NCI-H146 (cell line): ENCODE data around the gene PEX11B.

Experiments used
- DNase-seq: peaks from one replicate; lab custom pipeline; 2025; lab: John Stamatoyannopoulos, UW

PEX11B gene, protein sequence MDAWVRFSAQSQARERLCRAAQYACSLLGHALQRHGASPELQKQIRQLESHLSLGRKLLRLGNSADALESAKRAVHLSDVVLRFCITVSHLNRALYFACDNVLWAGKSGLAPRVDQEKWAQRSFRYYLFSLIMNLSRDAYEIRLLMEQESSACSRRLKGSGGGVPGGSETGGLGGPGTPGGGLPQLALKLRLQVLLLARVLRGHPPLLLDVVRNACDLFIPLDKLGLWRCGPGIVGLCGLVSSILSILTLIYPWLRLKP

DNA sequence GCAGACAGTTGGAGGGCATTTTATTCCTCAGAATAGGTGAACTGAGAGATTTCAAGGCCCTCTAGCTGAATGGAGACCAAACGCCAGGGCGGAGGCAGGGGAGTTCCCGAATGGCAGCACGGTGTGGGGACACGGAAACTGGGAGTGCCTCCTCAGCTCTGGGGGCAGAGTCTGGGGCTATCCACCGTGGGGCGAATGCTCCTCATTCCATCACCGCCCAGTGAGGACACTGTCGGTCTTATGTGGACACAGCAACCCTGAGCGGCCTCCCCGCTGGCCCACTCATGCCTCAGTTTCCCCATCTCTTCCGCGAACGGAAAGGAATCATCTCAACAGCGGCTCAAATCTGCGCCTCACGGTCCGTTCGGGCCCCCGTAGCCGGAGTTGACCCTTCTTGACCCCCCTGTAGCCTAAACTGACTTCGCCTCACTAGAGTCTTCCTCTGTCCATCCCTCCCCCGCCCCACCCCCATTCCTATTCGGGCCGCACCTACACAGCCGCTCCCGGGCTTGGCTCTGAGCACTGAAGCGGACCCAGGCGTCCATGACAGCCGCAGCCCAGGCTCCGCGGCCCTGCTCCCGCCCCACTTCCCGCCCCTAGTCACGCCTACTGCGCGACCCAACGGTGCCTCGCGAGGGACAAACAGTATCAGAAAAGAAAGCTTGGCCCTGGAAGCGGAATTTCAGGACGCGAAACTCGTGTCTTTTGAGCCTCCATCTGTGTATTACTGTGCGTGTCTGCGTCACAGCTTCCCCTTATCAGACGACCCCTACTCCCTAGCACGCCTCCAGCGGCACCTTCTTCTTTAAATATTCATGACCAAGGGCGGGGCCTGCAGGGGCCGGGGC, at the start of gene PEX11B:
PEX11B (minus strand) TSS at position 574 of the 848 bp plus-strand sequence; CDS start at position 545, 29 bp downstream.
- DNase-seq = peak; percentile 90

DNA sequence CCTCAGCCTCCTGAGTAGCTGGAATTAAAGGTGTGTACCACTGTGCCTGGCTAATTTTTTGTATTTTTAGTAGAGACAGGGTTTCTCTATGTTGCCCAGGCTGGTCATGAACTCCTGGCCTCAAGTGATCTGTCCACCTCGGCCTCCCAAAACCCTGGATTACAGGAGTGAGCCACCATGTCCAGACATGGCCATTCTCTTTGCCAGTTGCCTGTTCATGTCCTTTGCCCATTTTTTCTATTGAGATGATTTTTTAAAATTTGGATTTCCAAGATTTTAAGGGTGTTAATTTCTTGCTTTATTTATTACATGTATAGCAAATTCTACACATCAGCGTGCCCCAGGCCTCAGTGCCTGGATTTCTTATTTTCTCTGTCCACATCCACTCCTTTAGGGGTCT, 48.8 kb upstream of the PEX11B start:
- DNase-seq = no peak

DNA sequence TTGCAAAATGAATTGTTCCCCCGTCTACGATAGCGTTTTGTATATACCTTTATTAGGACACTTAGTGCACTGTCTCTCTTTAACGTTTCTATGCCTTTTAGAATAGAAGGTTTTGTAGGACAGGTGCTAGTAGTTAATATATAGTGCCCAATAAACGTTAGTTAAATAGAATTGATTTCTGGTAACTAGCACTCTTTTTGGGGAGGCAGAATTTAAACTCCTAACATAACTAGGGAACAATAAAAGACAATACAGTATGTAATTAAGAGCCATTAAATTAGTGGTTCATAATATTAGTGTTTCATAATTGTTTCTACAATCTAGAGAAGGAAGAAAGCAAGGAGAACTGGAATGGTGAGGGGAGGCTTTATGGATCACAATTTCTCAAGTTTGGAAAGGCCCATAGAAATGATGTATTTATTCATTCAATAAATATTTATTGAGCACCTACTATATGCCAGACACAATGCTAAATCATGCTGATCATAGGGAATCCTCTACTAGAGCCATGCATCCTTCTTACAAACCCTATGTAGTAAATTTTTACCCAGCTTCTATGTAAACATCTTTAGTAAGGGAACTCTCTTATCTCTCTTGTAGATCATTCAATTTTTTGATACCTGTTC, 46.7 kb upstream of the PEX11B start:
- no peak for DNase-seq

DNA sequence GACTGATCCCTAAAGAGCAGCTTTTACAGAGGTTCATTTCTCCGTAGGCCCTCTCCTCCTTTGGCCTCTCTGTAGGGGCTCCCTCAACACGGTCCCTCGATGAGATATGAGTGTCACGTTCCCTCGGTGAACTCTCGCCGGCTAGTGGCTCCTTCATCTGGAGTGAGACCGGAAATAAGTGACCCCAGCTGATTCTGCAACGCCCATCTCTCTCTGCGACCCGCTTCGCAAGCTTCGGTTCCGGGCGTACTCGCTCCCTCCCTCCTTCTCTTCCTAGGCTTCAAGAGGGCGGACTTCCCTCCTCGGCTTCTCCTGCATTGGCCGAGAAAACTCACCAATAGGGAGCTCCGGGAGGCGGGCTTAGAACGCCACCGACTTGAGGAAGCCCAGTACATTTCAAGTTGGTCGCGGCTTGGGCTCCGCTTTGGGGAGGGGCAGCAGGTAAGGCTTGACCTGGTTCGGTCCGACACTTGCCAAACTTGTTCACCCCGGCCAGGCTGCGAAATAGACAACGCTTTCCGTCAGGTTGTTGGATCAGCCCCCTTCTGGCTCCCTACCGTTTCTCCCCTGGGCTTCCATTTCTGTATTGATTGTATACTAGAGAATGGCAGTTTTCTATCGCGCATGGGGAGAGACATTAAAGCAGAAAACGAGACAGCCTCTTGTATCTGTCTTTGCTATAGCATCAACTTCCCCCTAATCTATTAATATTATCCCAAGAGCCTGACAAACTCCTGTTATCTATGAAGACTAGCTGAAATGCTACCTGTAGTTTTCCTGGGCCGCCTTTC, 46.0 kb upstream of the PEX11B start, which contains the start of the genes ANKRD34A and POLR3GL:
ANKRD34A (minus strand) TSS at position 248 of the 791 bp plus-strand sequence. CDS start 2,816 bp downstream, outside the sequence.
POLR3GL (plus strand) TSS at position 363 of the 791 bp plus-strand sequence. CDS start 10,176 bp downstream, outside the sequence.
- DNase-seq = peak; percentile 96

DNA sequence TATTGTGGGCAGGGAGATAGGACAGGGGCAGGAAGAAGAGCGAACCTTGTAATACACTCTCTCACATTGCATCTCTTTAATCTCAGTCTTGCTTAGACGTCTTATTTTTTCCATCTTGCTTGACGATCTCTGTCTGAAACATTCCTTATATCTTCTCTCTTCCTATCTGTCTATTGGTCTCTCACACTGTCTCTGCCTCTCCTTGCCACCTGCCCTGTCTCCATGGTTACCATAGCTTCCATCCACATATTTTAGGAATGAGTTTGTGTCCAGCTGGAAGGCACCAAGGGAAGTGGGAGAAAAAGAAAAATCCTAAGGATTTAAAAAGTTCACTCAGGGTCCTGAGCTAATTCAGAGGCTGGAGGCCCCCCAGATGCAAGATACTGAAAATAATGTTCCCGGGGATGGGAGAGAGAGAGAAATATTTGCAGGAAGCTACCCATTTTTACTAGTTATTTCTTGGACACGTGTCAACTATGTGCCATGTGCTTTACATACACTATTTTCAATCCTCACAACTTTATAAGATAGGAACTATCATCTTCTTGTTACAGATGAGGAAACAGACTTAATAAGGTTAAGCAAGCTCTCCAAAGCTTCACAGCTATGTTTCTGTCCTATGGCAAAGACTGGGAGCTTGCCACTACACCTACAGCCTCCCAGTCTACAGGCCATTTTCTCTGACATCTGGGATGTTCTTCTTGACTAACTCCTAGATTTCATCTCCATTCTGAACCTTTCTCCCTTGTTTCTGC, 44.9 kb upstream of the PEX11B start:
- peak; percentile 41 for DNase-seq

DNA sequence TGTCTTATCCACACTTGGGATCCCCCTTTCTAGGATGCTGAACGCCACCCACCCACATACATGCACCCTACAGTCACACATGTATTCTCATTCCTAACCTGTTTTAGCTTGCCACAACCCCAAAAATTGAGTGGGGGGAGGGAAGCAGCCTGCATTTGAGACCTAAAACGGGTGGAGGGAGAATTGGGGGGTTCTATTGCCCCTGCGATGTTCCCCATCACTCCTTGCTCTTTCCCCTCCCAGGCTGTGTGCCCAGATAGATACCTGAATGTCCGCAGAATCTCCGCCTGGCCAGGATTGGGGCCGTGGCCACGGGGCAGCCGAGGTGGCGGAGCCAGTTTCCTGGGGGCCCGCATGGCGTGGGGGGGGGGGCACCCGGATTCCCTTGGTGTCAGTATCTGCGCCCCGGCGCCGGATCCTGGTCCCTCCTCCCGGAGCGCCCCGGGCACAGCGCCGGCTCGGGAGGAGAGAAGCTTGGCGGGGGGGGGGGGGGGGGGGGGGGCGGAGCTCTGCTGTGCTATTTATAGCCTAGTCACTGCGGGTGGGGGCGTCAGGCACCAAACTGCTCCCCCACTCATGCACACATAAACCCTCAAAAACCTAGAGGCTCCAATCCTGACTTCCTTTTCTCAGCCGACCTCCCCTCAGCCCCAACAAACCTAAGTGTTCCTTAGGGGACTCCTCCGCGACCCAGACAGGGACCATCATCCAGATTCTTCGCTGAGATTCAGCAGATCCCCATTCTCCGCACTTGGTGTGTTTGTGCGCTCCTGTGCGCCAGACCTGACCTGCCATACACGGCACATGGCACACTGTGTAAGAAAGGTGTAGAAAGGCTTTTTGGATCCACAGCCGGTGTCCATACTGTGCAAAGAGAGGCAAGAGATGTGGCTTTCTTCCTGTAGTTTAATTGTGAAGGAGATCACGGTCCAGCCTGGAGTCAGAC, 43.9 kb upstream of the PEX11B start:
- DNase-seq = peak; percentile 19

DNA sequence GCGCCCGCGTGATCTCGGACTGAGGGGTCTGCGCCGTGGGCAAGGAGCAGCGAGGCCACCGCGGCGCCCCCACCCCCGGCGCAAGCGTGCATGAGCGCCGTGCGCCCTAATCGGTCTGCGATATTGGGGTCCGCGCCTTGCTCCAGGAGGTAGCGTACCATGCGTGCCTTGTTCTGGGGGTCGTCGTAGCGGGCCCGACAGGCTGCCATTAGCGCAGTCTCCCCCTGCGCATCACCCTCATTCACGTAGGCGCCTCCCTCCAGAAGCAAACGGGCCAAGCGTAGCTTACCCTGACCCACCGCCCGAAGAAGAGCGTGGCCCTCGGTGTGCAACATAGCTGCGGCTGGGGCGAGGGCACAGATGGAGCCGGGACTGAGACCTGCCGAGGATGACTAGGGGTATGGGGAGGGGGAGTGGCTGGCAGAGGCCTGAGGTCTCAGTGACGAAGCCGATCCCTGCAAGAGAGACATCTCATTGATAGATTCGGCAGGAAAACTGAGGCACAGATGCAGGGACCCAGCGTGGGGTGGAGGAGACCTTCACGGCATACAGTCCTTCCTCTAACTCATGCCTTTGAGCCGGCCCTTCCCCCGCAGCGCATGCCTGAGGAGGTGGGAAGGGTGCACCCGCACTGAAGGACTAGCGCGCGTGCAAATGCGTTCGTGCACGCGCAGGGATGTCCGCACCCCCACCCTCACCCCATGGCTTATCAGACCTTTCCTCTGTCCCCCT, 43.1 kb upstream of the PEX11B start:
- DNase-seq = peak; percentile 39

DNA sequence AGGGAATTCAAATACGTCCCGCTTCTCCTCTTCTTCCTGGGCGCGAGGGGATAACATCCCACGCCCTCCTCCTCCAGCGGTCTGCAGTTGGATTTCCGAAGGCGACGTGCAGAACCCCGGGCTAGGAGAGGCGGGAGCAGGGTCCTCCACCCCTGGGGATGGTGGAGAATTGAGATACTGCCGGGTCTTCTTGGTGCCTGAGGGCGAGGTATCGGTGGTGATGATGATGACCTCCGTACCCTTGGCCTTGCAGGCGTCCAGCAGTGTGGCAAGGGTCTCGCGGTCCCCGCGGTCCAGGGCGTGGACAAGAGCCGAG, 42.5 kb upstream of the PEX11B start:
- peak; percentile 34 for DNase-seq

DNA sequence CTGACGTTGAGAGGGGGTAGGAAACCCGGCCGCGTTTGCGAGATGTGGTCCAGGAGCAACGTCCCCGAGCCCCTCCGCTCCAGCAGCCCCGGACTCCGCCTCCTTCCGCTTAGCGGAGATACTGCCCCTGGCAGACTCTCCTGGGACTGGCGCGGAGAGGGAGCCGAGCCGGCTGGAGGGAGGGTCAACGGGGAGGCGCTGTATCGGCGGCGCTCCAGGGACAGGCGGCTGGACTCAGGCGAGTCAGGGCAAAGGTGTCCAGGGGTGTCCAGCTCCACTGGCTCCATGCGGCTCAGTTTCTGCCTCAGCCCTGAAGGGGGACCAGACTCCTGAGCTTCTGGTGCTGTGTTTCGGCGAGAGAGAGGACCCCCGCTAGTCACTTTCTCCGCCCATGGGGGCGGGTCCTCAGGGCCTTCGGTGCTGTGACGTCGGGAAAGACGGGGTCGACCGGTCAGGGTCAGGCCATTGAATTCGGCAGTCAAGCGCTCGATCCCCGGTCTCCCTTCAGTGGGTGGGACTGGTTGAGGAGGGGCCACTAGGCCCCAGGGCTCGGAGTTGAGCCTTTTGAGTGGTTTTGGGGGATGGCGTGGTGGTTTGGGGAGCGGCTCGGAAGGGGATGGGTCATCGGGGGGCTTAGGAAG, 42.1 kb upstream of the PEX11B start:
- DNase-seq = peak; percentile 83

DNA sequence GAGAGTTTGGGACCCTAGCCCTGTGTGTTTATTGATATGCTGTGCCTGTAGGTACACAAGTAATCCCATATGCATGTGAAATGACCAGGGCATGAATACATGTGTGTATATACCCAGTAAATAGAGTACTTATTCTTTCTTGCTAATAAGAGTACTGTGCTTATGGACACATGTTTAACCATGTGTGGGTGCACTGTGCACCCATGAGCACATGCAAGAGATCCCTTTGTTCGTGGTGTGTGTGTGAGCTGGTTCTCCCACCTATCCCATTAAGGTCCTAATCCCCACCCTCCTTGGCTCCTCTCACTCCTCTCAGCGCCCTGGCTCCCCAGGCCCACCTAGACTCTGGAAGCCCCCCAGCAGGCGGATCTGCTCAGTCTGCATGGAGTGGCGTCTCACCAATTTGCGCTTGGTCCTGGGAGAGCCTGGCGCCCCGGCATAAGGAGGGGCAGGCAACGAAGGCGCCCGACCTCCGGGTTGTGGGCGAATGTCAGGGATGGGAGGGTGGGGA, 41.5 kb upstream of the PEX11B start:
- no peak for DNase-seq

DNA sequence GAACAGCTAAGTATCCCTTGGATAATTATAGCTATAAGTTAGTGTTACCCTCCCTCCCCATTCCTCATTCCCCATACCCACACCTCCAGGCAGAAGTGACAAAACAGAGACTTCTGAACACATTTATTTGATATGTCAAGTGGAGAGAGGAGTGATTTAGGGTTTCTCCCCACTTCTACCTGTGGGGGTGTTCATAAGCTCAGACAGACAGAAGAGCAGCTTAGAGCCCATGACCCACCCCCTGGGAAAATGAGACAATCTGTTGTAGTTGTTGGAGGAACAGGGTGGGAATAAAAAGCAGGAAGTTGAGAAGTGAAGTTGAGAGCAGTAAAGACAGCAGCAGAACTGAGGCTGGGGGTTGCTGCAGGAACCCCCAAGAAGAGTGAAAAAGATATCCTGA, 40.8 kb upstream of the PEX11B start:
- DNase-seq = no peak

DNA sequence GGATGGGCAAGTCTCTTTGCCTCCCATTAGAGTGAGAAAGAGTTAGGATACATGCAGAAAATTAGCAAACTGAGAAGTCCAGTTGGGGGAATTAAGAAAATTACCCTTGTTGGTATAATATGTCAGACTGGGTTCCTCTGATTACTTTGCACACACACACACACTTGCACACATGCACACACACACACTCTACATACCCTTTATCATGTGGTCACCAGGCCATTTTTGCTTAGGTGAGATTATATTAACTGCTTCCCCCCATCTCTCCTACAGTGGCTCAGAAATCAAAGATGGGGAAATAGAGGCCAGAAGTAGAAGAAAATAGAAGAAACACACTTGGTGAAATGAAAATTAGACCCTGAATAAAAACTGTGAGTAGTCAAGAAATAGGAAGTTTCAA, 40.2 kb upstream of the PEX11B start:
- DNase-seq = no peak

DNA sequence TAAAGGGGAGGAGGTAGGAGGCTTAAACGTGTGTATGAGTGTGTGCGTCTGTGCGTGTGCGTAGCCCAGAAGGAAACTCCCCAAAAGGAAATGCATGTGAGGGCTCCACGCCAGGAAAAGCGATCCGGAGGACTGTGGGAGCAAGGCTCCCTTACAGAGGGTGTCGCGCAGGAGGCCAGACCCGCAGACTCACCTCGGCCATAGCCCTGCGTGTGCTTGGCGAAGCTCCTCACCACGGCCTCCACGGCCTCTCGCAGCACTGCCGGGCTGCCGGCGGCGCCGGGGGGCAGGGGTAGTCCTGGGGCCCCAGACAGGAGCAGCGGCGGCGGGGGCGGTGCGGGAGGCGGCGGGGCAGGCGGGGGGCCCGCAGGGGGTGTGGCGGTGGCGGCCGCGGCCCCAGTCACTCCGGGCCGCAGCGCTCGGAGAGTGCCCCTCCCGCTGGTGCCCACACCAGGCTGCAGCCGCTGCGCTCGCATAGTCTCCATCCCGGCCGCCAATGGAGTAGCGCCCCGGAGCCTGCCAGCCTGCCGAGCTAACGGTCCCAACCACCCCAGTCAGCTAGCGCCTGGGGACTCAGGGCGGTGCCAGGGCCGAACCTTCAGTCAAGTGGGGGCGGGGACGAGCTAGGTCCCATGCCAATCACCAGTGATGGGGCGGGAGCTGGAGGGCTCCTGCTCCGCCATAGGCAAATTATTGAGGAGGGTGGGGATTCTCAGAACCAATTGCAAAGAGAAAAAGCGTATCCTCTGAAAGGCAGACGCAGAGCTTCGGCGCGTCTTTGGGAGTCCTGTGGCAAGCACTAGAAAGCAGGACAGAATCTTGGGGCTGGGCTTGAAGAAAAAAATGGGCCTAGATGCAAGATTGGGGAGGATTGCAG, 39.2 kb upstream of the PEX11B start, which contains the start of gene LIX1L:
LIX1L (minus strand) TSS at position 575 of the 877 bp plus-strand sequence; CDS start at position 485, 90 bp downstream.
- peak; percentile 96 for DNase-seq

DNA sequence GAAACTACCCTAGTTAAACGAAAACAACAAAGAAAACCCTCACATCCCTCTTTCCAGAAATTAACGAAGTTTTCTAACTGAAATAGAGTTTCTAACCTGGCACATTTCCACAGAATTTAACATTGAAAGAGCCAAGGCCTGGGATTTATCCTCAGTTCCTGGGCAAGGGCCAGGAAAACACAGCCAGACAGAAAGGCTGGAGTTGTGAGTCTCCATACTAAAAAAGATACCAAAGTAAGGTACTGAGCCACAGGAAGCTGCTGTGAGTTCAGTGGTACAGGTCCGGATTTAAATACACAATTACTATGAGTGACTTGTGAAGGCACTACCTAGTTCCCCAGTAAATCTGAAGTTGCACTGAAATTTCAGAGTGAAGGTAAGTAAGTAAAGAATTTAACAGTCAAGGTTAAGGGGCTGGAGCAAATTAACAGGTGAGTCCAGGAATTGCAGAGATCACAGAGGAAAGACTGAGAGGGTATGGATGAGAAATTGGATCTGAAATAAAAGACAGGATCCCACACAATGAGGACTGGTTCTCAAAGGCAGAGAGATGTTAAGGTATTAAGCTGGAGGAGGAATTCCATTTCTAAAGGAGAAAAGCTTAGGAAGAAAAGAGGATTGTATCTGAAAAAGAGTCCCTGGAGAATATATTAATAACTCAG, 38.4 kb upstream of the PEX11B start:
- no peak for DNase-seq

DNA sequence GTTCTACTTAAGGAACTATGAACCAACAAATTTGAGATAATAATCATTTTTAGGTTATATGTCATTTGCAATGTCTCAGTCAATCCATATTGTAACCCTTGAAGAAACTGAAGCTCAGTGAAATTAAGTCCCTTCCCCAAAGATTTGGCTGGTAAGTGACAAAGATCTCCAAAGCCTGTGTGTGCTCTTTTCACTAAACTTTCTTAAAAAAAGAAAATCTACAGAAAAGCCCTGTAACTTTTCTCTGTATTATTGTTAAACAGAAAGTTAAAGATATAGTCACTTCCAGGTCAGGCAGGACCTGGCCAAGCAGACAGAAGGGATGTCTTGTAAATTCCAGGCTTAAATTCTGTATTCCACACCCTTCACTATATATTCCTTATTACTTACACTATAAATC, 37.8 kb upstream of the PEX11B start:
- DNase-seq = no peak

DNA sequence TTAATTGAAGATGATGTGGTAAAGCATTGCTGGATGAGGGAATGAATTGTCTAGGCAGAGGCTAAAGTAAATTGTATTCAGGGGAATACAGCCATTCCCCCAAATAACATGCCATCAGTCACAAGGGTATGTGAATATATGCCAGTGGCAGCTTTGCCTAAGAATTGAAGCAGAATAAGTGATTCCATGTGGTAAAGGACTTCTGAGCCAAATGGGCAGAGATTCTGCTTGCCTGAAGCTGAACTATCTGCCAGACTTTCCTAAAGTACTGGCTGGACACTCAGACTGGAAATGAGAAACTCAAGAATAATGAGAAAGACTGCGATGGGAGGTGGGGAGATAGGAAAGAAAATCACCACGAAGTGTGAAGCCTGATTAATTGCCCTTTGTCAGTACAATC, 36.9 kb upstream of the PEX11B start:
- DNase-seq = no peak

DNA sequence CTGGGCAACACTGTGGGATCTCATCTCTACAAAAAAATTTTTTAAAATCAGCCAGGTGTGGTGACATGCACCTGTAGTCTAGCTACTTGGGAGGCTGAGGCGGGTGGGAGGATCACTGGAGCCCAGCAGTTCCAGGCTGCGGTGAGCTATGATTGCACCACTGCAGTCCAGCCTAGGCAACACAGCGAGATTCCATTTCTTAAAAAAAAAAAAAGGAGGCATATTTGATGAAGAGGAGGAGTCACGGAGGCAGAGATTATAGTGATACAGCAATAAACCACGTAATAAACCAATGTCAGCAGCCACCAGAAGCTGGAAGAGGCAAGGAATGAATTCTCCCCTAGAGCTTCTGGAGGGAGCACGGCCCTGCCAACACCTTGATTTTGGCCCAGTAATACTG, 35.3 kb upstream of the PEX11B start:
- DNase-seq = no peak
